Measurements from ENCODE around the gene ACAD8.
A peak's percentile ranks its signal among the peaks of the same experiment; 100 is the strongest.

Gene ACAD8

DNA sequence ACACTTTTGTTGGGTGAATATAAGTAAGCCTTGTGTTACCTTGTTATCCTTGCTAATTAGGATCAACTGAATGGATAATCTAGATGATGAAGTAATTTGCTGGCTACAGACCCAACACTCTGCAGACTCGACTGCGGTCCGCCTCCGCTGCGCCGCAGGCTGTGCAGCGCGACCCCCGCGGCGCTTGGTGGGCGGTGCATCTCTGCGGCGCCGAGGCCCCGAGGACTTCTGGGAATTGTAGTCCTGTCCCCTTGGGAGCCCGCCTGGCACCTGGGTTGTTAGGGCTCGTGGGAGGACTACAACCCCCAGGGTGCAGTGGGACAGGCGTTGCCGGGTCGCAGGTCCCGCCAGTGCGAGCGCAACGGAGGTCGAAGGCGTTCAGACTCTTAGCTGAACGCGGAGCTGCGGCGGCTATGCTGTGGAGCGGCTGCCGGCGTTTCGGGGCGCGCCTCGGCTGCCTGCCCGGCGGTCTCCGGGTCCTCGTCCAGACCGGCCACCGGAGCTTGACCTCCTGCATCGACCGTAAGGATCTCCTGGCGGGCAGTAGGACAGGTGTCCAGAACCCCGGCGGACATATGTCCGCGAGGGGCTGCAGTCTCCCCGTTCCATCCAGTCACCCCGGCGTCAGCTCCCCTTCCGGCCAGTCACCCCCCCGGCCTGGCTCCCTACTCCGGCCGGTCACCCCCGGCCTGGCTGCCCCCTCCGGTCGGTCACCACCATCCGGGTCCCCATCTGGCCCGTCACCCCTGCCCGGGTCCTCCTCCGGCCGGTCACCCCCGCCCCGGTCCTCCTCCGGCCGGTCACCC, at the start of gene ACAD8, which contains the start of gene THYN1:
ACAD8 (plus strand) TSS at position 381 of the 806 bp plus-strand sequence; CDS start at position 414, 33 bp downstream.
THYN1 (minus strand) TSS at position 165 of the 806 bp plus-strand sequence. CDS start 470 bp downstream, outside the sequence.
- intact Hi-C loops (cut with DNase I), result loop anchor here (2.0 kb wide), 1 partner anchor 29 kb away; the partner anchor contains the start of gene VPS26B

DNA sequence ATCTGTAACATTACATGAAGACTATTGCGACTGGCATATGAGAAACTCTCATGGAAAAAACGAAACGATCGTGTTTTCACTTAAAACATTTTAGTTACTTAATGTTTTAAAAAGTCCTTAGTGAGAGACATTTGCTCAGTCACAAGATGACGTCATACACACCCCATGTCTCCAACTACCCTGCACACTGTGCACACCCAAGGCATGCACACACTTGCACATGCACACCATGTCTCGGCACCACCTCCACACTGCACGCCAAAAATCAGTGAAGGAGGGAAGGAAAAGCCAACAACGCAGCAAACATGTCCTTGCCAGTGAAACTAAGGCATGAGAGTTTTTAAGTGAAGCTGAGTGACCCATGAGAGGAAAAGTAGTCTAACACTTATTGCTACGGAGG, 47.6 kb upstream of the ACAD8 start:
- intact Hi-C loops (cut with DNase I), result no loop called here
- no peak for DNase-seq

More for the DNA sequence above, at the start of gene ACAD8, which contains the start of gene THYN1:
- peak; percentile 96 to 100 (median 98) for DNase-seq

DNA sequence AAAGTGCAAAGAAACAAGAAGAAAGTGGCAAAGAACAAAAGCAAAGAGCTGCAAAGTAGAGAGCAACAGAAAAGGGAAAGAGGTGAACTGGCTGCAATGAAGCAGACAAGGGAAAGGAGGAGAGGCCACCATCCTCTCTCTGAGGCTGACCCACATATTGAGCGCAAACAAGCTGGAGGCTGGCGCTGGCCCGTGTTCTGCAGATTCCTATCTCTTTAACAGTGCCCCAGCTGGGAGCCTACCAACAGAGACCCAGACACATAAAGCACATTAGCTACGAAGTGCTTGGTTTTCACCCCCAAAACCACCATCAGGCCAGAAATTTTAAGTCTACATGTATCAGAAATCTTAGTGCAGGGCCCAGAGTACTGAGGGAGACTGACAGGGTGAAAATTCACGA, 47.2 kb upstream of the ACAD8 start:
- no peak for DNase-seq
- intact Hi-C loops (cut with DNase I), result no loop called here

DNA sequence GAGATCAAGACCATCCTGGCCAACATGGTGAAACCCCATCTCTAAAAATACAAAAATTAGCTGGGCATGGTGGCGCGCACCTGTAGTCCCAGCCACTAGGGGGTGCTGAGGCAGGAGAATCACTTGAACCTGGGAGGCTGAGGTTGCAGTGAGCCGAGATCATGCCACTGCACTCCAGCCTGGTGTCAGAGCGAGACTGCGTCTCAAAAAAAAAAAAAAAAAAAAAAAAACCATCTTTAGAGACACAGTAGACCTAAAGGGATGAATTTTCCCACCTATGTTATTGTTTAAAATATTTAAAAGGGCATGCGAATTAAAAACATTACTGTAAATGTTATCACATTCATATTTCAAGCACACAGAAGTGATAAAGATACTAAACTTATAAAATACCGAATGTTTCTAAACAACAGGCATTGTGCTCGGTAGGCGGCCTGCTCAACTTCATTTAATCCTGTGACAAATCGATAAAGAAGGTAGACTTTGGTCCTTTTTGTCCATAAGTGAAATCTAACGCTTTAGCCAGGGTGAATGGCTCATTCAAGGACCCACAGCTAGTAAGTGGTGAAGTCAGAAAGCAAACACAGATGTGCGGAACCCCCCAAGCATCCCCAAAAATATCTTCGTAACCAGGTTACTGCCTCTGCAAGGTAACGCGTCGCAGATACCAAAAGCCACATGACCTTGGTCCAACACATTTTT, 45.7 kb upstream of the ACAD8 start:
- peak in 1 of 10 donors; percentile 16 for DNase-seq
- intact Hi-C loops (cut with DNase I), result no loop called here

DNA sequence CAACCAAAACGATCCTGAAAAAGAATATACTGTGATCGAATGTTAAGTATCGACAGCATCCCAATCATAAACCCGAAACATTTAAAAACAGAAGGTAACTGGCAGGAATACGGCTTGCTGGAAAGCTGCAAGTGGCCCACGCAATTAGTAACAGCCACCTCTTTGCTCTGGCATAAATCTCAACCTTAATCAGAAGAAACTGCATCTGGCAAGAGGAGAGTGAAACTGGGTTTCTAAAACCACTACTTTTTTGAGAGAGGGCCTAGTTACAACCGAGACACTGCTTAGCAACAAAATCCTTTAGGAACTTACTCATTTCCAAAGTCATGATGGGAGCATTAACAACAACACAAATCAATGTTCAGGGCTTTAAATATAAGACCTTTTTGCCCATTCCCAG, 37.5 kb upstream of the ACAD8 start:
- intact Hi-C loops (cut with DNase I), result no loop called here
- no peak for DNase-seq

DNA sequence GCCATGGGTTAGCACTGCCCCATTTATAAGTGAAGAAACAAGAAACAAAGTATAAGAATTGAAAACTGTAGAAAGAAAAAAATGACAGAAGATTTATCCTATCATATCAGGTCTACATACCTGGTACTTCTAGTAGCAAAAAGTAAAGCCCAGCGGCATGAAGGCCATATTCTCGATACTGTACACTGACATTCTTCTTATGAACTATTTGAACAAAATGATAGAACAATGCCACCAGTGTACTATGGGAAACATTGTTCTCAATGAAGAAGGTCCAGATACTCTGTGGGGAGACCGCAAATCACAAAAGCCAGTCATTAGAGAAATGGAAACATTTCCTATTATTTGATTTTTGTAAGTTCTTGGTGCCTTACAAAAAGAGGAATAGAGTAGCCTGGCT, 36.6 kb upstream of the ACAD8 start:
- DNase-seq, result no peak
- intact Hi-C loops (cut with DNase I), result no loop called here

DNA sequence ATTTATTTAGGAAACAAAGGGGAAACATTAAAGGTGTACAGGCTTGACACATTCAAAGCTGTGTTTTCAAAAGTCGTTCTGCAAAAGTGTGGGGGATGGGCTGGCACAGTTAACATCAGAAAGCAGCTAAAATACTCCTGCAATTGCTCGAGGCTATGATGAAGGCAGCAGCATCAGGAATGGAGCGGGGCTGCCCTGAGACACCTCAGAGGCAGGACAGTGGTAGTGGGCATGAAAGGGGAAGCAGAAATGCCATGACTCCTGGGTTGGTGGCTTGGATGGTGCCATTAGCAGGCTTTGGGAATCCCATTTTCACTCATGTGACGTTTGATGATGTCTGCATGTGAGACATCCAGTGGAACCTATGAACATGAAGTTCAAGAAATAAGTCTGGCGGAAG, 30.2 kb upstream of the ACAD8 start:
- no peak for DNase-seq
- intact Hi-C loops (cut with DNase I), result loop anchor here (10.0 kb wide), 2 partner anchors 168 to 288 kb away; no protein-coding TSS in a partner anchor

DNA sequence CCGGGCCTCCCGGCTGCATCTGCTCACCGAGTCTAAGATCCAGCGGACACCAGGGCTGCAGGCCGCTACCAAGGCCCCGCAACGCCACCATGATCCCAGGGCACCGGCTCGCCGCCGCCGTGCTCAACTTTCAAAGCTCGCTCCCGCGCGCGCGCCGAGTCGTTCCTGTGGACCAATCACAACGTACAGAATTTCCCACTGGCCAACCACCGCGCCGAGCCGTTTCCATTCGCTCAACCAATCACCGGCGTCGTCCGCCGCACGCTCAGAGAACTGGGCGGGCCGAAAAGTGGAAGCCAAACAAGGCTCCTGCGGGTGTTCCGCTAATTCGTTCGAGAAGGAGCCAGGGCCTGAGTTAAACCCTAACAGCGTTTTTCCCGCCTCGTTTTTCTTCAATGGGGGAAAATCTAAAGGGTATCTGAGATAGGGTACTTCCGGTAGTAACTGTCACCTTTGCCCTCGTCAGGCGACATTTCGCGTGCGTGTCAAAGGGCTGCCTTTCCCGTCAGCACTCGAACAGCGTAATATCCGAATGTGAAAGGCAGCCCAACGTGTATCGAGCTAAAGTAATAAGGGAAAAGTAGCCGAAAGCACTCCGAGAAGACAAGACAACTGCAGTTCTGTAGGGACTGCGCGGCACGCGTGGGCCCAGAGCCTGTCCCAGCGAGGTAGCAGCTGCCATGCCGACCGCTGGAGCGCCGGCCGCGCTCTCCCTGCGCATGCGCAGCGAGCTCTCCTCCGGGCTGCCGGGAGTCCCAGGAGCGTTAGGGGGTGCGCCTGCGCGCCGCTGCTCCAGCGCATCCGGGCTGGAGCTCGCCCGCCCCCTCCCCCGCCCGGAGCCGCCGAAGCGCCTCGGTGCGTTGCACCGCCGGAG, 29.3 kb upstream of the ACAD8 start, which contains the start of the genes NCAPD3 and VPS26B:
NCAPD3 (minus strand) TSS at position 132 of the 874 bp plus-strand sequence; CDS start at position 91, 41 bp downstream.
VPS26B (plus strand) TSS at position 836 of the 874 bp plus-strand sequence. CDS start 452 bp downstream, outside the sequence.
- intact Hi-C loops (cut with DNase I), result loop anchor here (2.0 to 10.0 kb wide), 3 partner anchors 29 to 289 kb away; partner anchors contain the start of genes ACAD8 and THYN1
- peak; percentile 90 to 99 (median 96) for DNase-seq

DNA sequence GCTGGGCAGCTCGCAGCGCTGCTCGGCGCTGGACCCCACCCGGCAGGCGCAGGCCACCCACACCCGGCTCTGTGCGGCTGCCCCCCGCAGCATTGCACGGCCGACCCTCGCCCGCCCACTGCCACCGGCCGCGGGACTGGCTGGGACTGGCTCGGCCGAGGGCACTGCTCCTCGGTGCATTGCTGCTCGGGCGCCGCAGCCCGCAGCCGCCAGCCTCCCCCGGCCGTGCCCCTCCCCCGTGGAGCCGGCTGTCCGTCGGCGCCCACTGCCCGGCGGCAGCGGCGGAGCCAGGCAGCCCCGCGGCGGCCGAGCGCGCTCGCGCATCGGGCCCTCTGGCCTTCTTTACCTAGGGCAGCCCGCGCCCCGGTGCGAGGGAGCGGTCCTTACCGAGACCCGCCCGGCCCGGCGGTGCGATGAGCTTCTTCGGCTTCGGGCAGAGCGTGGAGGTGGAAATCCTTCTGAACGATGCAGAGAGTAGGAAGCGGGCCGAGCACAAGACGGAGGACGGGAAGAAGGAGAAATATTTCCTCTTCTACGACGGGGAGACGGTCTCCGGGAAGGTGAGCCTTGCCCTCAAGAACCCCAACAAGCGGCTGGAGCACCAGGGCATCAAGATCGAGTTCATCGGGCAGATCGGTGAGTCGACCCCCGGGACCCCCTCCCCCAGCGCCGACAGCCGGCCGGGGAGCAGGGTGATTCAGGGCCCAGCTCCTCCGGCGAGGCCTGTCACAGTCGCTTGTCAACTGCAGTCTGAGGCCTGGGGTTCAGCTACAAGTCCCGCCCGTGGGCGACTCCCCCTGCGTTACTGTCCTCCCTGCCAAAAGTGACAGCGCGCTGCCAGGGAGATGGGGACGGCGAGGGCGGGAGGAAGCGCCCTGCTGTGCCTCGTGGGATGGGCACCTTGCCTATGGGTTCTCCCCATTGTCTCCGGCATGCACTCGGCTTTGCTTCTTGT, 28.4 kb upstream of the ACAD8 start:
- DNase-seq, result peak; percentile 63 to 96 (median 74)
- intact Hi-C loops (cut with DNase I), result loop anchor here (2.0 to 10.0 kb wide), 3 partner anchors 28 to 290 kb away; partner anchors contain the start of genes ACAD8 and THYN1

DNA sequence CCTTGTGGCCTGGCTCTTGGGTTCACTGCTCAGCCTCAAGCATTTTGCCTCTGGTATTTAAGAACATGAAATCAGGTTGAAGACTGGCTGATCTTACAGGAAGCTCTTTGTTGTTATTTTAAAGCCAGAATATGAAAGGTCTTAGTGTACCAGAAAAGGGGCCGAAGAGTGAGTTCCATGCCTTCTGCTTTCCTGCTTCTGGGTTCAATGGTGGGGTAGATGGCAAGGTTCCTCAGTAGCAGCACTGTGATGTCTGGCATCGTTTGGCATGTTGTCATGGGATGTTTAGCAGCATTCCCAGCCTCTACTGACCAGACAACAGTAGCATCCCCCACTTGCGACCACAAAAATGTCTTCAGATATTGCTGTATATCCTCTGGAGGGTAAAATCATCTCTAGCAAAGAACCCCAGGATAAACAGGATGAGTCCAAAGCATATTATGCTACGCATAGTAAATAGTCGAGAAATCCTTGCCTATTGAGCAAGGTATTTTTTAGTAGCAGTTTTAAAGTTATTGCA, 26.5 kb upstream of the ACAD8 start:
- DNase-seq, result no peak
- intact Hi-C loops (cut with DNase I), result loop anchor here (10.0 kb wide), 2 partner anchors 172 to 292 kb away; no protein-coding TSS in a partner anchor

DNA sequence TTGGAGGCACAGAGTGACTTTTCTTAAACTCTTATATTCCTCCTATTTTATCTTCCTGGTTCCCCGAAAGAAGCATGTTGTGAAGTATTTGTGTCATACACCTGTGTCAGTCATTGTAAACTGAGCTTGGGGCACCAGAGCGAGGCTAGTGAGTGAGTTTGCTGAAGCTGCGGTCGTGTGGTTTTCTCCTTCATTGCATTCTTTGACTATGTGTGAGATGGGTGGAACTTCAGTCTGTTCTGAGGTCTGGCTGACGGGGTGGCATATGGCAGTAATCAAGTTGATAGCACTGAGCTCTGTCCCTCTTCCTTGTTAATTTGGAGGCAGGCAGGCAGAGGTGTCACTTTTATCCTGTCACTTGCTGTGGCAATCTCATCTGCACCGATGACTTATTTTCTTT, 24.7 kb upstream of the ACAD8 start:
- DNase-seq, result no peak
- intact Hi-C loops (cut with DNase I), result loop anchor here (10.0 kb wide), 2 partner anchors 174 to 294 kb away; no protein-coding TSS in a partner anchor

DNA sequence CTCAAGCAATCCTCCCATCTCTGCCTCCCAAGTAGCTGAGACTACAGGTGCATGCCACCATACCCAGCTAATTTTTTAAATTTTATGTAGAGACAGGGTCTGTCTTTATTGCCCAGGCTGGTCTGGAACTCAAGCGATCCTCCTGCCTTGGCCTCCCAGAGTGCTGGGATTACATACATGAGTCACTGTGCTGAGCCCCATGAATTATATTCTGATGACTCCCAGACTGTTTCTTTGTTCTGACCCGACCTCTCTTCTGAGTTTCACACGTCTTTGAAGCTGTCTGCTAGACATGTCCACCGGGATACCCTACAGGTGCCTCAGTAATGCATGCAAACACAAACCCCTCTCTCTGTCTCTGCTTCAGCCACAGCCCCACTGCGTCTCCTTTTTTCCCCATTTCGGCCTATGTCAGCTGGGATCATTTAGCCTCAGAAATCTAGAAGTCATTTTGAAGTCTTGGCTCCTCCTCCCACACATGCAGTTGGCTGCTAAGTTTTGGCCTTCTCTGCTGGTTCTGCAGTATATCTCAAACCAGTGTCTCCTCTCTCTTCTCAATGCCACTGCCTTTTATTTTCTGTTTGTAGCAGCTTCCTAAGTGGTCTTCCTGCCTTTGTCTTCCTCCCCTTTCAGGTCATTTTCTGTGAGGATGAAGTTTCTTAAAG, 24.1 kb upstream of the ACAD8 start:
- no peak for DNase-seq
- intact Hi-C loops (cut with DNase I), result loop anchor here (10.0 kb wide), 2 partner anchors 174 to 294 kb away; no protein-coding TSS in a partner anchor

DNA sequence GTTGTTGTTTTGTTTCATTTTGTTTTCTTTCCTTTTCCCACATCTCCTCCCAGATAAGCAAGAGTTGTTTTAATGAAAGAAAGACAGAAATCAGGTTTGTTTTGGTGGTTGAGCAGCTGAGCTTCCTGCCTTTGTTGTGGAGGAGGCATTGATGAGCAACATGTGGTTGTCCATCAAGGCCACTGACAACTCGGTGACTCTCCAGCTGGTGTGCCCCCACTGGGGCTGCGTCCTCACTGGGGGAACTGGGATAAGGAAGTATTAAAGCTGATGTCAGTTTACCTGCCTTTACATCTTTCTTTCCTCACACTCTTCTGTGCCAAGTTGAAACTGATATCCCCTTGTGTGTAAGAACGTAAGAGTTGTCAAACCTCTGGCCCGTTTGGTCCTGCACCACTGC, 23.0 kb upstream of the ACAD8 start:
- no peak for DNase-seq
- intact Hi-C loops (cut with DNase I), result no loop called here

DNA sequence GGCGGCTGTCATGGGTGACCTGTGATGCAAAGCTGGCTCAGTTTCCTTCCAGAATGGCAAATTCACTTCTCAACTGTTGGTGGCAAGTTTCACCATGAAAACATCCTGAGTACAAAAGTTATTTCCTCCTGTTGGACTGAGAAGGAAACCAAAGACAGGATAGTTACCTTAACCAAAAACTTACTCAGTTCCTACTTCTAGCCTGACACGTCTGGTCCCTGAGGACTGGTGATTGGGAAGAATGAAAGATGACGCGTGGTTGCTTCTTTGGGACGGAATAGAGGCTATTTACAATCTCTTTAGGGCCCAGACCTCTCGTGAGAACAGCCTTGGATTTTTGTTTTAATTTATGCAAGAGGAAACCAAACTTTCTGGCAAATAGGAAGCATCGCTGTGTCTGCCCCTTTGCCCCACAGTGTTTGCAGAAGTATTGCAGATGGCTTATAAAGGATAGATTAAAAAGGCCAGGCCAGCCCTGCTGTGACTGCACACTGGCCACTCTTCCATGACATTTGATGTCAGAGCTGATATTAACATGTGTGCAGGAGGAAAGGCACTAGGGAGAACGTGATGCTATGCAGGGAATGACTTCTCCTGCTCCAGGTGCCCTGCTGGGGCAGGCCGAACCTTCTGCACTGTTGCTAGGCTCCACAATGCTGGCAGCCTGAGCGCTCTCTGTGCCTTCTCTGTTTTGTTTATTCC, 21.3 kb upstream of the ACAD8 start:
- no peak for DNase-seq

DNA sequence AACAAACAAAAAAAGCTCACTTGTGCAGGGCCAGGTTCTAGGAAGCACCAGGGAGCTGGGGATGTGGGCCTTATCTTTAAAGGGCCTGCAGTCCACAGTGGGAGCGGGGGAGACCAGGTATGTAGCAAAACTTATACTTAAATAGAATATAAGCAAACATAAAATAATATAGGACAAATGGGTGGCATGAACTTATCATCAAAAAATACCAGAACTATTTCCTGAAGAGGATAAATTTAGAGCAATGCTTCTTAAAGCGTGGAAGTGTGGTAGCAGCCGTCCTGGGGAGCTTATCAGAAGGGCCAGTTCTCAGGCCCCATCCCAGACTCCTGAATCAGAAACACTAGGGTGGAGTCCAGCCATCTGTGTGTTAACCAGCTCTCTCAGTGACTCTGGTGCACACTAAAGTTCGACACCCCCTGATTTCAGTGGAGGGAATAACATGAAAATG, 19.6 kb upstream of the ACAD8 start:
- intact Hi-C loops (cut with DNase I), result no loop called here
- DNase-seq, result no peak

More for the DNA sequence above, 21.3 kb upstream of the ACAD8 start:
- intact Hi-C loops (cut with DNase I), result no loop called here

DNA sequence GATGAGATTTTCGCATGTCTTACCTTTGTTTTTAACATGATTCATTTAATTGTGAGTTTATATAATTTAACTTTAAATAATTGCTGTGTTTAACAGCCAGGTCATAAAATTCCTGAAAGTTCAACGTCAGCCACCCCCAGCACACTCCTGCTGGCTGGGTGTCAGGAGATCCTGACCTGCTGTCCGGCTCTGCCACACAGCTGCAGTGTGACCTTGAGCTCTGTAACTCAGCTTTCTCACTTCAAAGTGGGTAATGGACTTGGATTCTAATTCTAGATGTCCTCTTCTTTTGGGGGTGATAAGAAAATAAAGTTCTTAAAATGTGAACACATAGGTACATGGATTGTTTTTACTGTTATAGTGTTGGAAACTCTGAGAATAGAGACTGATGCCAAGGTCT, 18.0 kb upstream of the ACAD8 start:
- intact Hi-C loops (cut with DNase I), result no loop called here
- DNase-seq, result no peak

Data from posterior cingulate gyrus (tissue), 11 donors.